HG03378 (cell line): Measurements from ENCODE around the gene TPPP3.

Experiments used
- ATAC-seq: cut with Tn5 transposase; IDR thresholded peaks from one replicate; pipeline ENCODE4 v1.9.1; 2021; ENCODE audit warnings: mild to moderate bottlenecking, moderate library complexity; ENCODE audit not compliant: unreplicated experiment

TPPP3 gene

GRCh38 chr16:67393111-67393787 is at the start of gene TPPP3:
Gene TPPP3 (minus strand): TSS chr16:67393498. CDS start chr16:67391111, 2,387 bp downstream.
- ATAC-seq, result no peak

DNA sequence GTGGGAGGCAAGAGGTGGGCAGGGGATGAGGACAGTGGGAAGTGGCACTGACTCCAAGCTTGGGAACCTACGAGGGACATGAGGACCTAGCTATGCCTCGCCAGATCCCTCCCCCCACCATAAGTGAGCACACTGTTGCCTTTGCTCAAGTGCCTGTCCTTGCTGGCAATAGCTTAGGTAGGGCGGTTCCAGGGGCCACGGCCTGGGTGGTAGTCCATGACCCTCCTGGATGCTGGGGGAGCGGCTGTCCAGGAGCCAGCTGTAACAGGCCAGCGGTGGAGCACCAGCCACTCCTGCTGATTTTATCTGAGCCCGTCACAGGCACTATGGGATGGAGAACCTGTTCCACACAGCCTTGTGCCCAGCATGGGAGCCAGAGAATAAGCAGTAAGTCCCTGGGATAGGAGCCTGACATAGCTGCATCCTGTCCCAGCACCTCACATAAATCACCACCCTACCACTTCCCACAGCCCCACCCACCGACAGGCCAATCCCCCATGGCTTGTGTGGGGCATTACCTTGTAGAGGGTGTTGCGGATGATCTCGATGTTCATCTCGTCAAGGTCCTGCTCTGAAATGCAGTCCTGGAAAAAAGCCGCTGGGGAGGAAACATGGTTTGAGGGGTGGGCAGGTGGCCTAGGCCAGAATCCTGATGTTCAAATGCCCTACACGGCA is 49.4 kb upstream of the TPPP3 start:
- ATAC-seq, result no peak

DNA sequence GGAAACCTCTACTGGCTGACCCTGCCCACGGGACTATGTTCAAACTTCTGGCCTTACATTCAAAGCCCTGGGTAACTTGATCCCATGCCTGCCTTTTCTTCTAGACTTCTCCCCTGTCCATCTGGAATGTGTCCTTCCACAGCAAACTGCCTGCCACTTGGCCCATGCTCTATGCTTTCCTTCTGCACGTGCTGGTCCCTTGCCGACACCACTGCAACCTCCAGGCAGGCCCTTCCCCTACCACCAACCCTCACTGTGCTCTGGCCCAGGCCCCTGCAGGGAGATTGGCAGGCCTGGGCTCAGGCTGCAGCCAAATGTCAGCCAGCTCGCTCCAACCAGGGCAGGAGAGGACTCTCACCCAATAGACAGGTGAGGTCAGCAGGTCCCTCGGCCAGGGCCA is 48.6 kb upstream of the TPPP3 start:
- ATAC-seq, result no peak

GRCh38 chr16:67441271-67441753 is 48.0 kb upstream of the TPPP3 start:
- no peak for ATAC-seq

DNA sequence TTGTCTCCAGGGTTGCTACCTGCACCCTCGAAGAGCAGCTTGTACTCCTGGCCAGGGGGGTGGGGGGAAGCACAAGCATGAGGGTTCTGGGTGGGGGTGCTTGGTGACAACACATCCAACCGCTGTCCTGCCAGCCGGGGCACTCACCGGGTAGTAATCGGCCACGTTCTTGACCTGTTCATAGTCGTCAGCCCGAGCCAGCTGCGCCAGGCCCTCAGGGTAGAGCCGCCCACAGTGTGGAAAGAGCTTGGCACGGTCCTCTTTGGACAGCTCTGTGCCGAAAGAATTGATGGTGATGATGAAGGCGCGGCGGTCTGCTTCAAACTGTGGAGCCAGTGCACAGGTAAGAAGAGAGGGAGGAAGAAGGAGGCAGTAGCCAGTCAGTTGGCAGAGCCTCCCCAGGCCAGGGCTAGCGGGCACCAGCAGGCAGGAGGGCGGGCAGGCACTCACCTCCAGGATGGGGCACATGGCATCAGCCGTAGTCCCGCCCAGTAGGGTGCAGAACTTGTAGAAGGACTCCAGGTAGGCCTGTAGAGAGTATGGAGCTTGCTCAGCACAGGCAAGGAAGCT is 45.6 kb upstream of the TPPP3 start:
- ATAC-seq, result no peak

DNA sequence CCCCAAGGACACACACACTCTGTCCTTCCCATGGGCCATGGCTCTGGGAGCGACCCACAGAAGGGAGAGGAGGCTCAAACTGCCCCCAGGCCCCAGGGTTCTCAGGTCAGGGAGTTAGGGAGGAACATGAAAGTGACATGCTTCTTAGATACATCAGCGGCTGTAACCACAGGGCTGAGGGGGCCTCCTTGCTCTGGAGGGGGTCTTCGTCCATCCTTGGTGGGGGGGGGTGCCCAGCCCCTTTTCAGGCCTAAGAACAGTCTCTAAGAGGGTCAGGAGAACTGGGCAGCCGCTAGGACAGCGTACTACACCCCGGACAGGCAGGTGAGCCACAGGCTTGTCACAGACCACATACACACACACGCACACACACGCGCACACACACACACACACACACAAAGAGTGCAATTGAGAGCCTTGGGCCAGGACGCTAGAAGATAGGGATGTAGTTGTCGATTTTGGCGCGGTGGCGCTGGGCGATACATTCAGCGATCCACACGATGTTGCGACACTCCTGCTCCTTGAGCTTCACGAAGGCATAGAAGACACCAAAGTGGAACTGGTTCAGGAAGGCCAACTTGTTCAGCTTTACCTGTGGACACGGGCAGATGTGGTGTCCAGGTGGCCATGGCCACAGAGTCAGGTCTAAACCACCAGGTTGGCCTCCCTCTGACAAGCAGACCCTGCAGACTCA is 44.9 kb upstream of the TPPP3 start:
- ATAC-seq, result no peak

DNA sequence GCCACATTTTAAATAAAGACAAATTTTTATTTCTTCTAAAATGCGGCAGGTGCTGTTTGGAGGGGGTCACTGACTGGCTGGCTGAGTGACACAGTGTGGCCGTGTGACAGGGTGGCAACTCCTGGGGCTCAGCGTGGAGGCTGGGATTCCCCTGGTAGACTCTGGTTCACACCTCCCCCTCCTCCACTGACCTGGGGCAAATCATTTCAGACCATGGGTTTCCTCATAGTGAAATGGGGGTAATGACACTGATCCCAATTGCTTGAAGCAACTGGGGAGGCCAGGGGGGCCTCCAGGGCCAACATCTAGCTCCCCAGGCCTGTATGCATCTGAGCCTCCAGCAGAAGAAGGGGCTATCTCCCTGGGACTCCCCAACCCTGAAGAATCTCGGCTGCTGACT is 44.2 kb upstream of the TPPP3 start:
- no peak for ATAC-seq

DNA sequence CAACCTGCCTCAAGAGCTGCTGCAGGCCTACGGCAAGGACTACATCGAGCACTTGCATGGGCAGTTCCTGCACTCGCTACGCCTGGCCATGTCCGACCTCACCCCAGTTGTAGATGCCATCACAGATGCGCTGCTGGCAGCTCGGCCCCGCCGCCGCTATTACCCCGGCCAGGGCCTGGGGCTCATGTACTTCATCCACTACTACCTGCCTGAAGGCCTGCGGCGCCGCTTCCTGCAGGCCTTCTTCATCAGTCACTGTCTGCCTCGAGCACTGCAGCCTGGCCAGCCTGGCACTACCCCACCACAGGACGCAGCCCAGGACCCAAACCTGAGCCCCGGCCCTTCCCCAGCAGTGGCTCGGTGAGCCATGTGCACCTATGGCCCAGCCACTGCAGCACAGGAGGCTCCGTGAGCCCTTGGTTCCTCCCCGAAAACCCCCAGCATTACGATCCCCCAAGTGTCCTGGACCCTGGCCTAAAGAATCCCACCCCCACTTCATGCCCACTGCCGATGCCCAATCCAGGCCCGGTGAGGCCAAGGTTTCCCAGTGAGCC is 43.4 kb upstream of the TPPP3 start:
- no peak for ATAC-seq

GRCh38 chr16:67435758-67436164 is 42.5 kb upstream of the TPPP3 start:
- ATAC-seq, result no peak

GRCh38 chr16:67433131-67433719 is 39.9 kb upstream of the TPPP3 start:
- ATAC-seq, result no peak

DNA sequence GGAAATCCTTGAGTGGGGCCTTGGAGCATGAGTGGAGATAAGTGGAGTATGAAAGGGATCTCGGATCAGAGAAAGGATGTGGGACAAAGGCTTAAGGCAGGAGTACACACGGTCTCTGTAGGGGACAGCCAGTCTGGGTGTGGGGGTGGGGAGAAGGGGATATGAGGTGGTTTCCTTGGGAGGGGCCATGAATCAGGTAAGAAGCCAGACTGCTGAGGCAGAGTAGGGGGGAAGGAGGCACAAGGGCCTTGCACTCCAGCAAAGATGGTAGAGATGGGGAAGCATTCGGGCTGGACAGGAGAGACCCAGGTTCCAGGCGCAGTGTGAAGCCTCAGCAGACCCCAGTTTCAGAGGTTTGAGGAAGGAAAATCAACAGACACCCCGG is 39.2 kb upstream of the TPPP3 start:
- ATAC-seq, result no peak

GRCh38 chr16:67431775-67432505 is 38.6 kb upstream of the TPPP3 start:
- ATAC-seq, result no peak

GRCh38 chr16:67430977-67431774 is 37.9 kb upstream of the TPPP3 start, which contains the start of gene HSD11B2:
Gene HSD11B2 (plus strand): TSS chr16:67431121. CDS start chr16:67431249, 128 bp downstream.
- ATAC-seq, result no peak

- ATAC-seq, result no peak
Measured at GRCh38 chr16:67430504-67430976, 37.2 kb upstream of the TPPP3 start.

GRCh38 chr16:67429799-67430503 is 36.7 kb upstream of the TPPP3 start:
- no peak for ATAC-seq

GRCh38 chr16:67429053-67429798 is 35.9 kb upstream of the TPPP3 start:
- no peak for ATAC-seq

DNA sequence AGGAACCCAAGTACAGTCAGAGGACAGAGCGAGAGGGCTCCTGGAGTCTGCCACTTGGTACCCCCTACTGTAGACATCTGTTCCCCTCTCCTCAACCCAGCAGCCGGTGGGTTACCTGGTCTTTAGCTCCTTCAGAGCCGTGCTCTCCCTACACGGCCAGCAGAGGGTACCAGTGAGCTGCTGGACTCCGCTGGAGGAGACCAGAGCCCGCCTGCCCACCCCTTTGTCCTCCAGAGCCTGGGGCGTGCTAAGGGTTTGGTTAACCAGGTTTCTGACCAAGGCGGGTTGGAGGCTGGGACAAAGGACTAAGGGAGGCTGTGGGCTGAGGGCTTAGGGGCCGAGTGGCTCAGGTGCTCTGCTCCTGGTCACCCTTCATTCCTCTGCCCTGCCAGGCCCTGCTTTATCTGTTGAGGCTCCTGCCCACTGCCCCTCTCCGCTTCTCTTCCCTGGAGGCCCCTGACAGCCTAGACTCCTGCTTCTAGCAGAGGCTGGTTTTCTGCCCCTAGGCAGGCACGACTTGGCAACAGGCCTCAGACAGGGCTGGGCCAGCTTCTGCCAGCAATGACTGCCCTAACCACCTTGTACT is 34.9 kb upstream of the TPPP3 start:
- ATAC-seq, result no peak
